Measurements from ENCODE around the gene CDK8. TPM values are rescaled to one million over a fixed set of nuclear protein-coding genes. Genes with fewer than 3 reads are reported as not detected.

The CDK8 gene
- polyA plus RNA-seq, 4 donors: 19.3 to 24.6 (median 23.0) TPM

- DNase-seq (ENCODE audit: low read depth in 4 of 4, low spot score in 2 of 4): no peak
These were observed 124.2 kb downstream of the CDK8 start for GRCh38 chr13:26378116-26378515.

GRCh38 chr13:26379831-26380230 is 125.9 kb downstream of the CDK8 start:
- DNase-seq (ENCODE audit: low read depth in 4 of 4, low spot score in 2 of 4): no peak

- no peak for DNase-seq (ENCODE audit: low read depth in 4 of 4, low spot score in 2 of 4)
These were observed 127.0 kb downstream of the CDK8 start for GRCh38 chr13:26380930-26381329.

- DNase-seq (ENCODE audit: low read depth in 4 of 4, low spot score in 2 of 4): no peak
These were observed 128.4 kb downstream of the CDK8 start for GRCh38 chr13:26382366-26382765.

- no peak for DNase-seq (ENCODE audit: low read depth in 4 of 4, low spot score in 2 of 4)
These were observed 128.9 kb downstream of the CDK8 start for GRCh38 chr13:26382835-26383234.

- no peak for DNase-seq (ENCODE audit: low read depth in 4 of 4, low spot score in 2 of 4)
These were observed 130.7 kb downstream of the CDK8 start for GRCh38 chr13:26384587-26384986.

- DNase-seq (ENCODE audit: low read depth in 4 of 4, low spot score in 2 of 4): no peak
These were observed 132.1 kb downstream of the CDK8 start for GRCh38 chr13:26386026-26386425.

GRCh38 chr13:26390203-26390602 is 136.3 kb downstream of the CDK8 start:
- no peak for DNase-seq (ENCODE audit: low read depth in 4 of 4, low spot score in 2 of 4)

- no peak for DNase-seq (ENCODE audit: low read depth in 4 of 4, low spot score in 2 of 4)
These were observed 146.6 kb downstream of the CDK8 start for GRCh38 chr13:26400545-26400944.

- no peak for DNase-seq (ENCODE audit: low read depth in 4 of 4, low spot score in 2 of 4)
These were observed 147.1 kb downstream of the CDK8 start for GRCh38 chr13:26401069-26401468.

- no peak for DNase-seq (ENCODE audit: low read depth in 4 of 4, low spot score in 2 of 4)
These were observed 147.7 kb downstream of the CDK8 start for GRCh38 chr13:26401578-26402021.

- no peak for DNase-seq (ENCODE audit: low read depth in 4 of 4, low spot score in 2 of 4)
These were observed 152.9 kb downstream of the CDK8 start for GRCh38 chr13:26406791-26407190.

GRCh38 chr13:26411206-26411605 is 157.3 kb downstream of the CDK8 start:
- no peak for DNase-seq (ENCODE audit: low read depth in 4 of 4, low spot score in 2 of 4)

- DNase-seq (ENCODE audit: low read depth in 4 of 4, low spot score in 2 of 4): no peak
These were observed 158.3 kb downstream of the CDK8 start for GRCh38 chr13:26412263-26412662.

GRCh38 chr13:26412936-26413716 is 159.2 kb downstream of the CDK8 start:
- no peak for DNase-seq (ENCODE audit: low read depth in 4 of 4, low spot score in 2 of 4)

GRCh38 chr13:26420282-26420960 is 166.5 kb downstream of the CDK8 start:
- DNase-seq (ENCODE audit: low read depth in 4 of 4, low spot score in 2 of 4): no peak

- no peak for DNase-seq (ENCODE audit: low read depth in 4 of 4, low spot score in 2 of 4)
These were observed 168.1 kb downstream of the CDK8 start for GRCh38 chr13:26422036-26422435.

- DNase-seq (ENCODE audit: low read depth in 4 of 4, low spot score in 2 of 4): no peak
These were observed 169.7 kb downstream of the CDK8 start for GRCh38 chr13:26423629-26424028.

GRCh38 chr13:26424181-26424580 is 170.3 kb downstream of the CDK8 start:
- DNase-seq (ENCODE audit: low read depth in 4 of 4, low spot score in 2 of 4): no peak

GRCh38 chr13:26425443-26426358 is 171.8 kb downstream of the CDK8 start:
- DNase-seq (ENCODE audit: low read depth in 4 of 4, low spot score in 2 of 4): peak in 1 of 4 donors; percentile 12

- no peak for DNase-seq (ENCODE audit: low read depth in 4 of 4, low spot score in 2 of 4)
These were observed 179.8 kb downstream of the CDK8 start for GRCh38 chr13:26433776-26434175.

All from left renal cortex interstitium (tissue), 4 donors.